ENCODE results near the gene IGFBP1. TPM values are rescaled to one million over a fixed set of nuclear protein-coding genes. Genes with fewer than 3 reads are reported as not detected.
"Not testable (repeated sequence)": the region's sequence is repeated elsewhere in the genome, so short reads cannot be mapped to it uniquely, and the experiment has no call there.

Gene IGFBP1
- 1 to 10 TPM in 1 of 10 donors, under 1 TPM in 7, not detected in 2; 0.20 to 2.8 (median 0.34) TPM for polyA plus RNA-seq (ENCODE audit: insufficient read length in 10 of 10)
- long read RNA-seq, donor 1 = 0 reads
- long read RNA-seq, donor 2 = 0 reads
- long read RNA-seq, donor 3 = 0 reads
- long read RNA-seq, donor 4 = 0 reads
- long read RNA-seq, donor 5 = 0 reads
- long read RNA-seq, donor 6 = 0 reads
- long read RNA-seq, donor 7 = 0 reads
- long read RNA-seq, donor 8 = 0 reads
- long read RNA-seq, donor 9 = 0 reads

DNA sequence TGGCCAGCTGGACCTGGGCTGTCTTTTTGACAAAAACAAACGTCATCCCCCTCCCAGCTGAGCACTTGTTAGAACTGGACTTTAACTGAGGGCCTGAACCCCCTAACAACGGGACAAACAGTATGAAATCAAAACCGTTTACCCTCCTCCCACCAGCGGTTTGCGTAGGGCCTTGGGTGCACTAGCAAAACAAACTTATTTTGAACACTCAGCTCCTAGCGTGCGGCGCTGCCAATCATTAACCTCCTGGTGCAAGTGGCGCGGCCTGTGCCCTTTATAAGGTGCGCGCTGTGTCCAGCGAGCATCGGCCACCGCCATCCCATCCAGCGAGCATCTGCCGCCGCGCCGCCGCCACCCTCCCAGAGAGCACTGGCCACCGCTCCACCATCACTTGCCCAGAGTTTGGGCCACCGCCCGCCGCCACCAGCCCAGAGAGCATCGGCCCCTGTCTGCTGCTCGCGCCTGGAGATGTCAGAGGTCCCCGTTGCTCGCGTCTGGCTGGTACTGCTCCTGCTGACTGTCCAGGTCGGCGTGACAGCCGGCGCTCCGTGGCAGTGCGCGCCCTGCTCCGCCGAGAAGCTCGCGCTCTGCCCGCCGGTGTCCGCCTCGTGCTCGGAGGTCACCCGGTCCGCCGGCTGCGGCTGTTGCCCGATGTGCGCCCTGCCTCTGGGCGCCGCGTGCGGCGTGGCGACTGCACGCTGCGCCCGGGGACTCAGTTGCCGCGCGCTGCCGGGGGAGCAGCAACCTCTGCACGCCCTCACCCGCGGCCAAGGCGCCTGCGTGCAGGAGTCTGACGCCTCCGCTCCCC, at the start of gene IGFBP1:
IGFBP1 (plus strand) TSS at position 304 of the 808 bp plus-strand sequence; CDS start at position 469, 165 bp downstream.
- DNase-seq = peak in 2 of 3 donors; percentile 15 to 70

DNA sequence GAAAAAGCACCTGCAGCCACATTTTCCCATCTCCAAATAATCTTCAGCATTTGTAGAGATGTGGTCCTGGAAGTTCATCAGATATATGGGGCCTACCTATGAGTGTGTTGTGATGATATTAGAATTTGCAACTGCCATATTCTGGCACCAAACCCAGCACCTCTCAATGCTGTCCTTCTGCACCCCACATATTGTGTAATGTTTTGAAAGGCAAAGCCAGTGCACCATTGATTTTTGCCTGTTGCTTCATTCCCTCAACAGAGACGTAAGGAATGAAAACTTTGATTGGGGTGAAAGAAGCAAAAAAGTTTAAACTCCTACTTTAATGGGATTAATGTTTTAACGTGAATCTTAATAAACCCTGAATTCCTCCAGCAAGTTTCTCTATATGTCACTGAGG, 49.4 kb upstream of the IGFBP1 start:
- DNase-seq = not testable (repeated sequence)

- not testable (repeated sequence) for DNase-seq
Measured at GRCh38 chr7:45841926-45842717, 46.2 kb upstream of the IGFBP1 start.

GRCh38 chr7:45846536-45846935, 41.8 kb upstream of the IGFBP1 start:
- not testable (repeated sequence) for DNase-seq

GRCh38 chr7:45848734-45849133, 39.6 kb upstream of the IGFBP1 start:
- not testable (repeated sequence) for DNase-seq

DNA sequence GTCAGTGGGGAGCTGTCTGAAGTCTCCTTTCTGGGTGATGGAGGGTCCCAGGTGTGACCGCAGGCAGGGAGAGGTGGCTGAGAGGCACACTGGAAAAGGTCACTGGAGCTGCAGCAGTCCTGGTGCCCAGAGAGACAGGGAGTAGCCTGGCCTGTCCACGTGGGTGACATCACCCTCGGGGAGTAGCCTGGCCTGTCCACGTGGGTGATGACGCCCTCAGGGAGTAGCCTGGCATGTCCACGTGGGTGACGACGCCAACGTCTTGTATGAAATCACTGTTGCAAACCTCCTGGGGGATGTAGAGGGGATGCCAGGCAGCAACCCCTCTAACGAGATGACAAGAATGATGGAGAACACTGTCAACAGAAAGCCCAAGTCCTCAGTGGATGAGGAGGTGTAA, 35.3 kb upstream of the IGFBP1 start:
- not testable (repeated sequence) for DNase-seq

GRCh38 chr7:45853491-45853890, 34.8 kb upstream of the IGFBP1 start:
- not testable (repeated sequence) for DNase-seq

DNA sequence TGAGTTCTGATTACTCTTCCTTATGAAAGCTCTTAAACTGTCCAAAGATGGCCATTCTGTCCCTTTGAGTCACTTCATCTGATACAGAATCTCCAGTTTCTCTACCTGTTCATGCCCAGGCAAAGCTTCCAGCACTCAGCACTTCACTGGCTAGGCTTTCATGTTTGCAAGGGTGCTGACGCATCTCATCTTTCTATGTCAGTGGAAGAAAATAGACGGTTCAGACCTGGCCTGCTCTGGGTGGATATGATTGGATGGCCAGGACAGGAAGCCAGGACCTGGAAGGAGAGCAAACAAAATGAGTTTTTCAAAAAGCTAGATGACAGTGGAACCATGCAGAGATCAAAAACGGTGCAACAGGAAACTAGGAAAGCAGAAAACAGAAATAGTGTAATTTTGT, 32.6 kb upstream of the IGFBP1 start:
- DNase-seq = not testable (repeated sequence)

DNA sequence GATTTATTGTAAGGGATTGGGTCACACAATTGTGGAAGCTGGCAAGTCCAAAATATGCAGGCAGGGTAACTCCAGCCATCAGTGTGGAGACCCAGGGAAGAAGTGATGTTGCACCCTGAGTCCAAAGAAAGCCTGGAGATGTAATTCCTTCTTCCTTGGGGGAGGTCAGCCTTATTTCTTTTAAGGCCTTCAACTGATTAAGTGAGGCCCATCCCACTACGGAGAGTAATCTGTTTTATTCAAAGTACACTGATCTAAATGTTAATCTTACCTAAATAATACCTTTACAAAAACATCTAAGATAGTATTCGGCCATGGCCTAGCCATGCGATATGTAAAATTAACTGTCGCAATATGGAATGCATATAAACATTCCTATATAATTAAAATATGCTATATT, 31.4 kb upstream of the IGFBP1 start:
- DNase-seq = not testable (repeated sequence)

- no peak for DNase-seq
Measured at GRCh38 chr7:45863715-45864114, 24.6 kb upstream of the IGFBP1 start.

DNA sequence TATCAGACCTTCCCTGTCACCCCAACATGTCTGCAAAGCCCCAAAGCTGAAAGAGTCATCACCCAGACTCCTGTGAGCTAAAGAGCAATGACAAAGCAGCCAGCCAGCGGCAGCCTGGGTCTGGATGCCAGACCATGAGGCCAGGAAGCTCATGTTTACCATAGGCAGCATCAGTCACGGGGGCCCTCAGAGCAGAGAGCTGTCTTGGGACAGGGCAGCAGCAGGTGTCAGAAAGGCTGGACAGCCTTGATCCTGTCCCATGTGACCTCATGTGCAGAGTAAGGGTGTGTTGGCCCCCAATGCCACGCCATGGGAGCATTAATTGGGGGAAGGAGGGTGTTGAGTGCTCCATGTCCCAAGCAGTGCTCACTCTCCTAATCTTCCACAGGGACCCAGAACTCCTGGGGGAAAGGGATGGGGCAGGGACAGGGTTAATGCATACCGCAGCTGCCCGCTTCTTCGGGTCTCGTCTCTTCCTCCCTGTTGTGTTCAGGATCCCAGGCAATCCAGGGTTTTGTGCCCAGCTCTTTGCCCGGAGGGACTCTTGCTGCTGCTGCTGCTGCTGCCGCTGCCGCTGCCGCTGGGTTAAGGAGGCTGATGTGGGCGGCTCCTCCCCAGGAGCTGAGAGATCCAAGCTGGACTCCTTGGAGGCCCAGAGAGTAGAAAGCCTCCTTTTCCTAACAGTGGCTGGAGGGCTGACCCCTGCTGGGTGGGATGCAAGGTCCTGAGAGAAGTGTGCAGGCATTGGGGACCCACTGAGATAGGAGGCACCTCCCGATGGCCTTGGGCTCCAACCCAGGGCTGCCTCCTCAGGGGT, 22.5 kb upstream of the IGFBP1 start:
- DNase-seq = no peak

DNA sequence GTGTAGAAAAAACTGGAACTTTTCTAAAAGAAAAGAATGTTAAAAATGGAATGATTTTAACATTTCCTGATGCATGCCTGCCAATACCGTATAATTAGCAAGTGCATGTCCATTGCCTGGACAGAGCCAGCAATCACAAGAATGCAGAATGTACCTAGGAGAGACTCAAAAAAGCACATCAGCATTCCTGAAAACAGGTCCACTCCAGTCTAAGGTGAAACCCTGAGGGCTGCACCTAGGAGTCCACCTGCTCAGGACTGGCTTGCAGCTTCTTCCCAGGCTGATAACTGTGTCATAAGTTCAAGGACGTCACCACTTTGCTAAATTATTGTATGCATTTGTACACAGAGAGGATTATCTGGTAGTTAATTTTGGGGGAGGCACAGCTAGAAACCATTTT, 20.8 kb upstream of the IGFBP1 start:
- no peak for DNase-seq

DNA sequence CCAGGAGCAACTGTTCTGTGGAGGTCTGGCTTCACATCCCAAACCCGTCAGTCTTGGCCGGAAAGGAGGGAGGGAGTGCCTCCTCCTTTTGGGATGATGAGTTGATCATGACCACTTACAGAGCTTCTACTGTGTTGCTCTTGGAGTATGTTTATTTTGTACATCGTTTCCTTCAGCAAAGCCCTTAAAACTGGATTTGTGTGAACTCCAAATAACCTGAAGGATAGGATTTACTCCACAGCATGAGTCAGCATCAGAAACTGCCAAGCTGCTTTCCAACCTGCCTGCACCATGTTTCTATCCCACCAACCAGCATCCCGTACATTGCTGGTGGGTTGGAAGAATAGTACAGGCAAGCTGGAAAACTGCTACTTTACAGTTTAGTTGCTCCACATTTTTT, 18.9 kb upstream of the IGFBP1 start:
- DNase-seq = no peak

DNA sequence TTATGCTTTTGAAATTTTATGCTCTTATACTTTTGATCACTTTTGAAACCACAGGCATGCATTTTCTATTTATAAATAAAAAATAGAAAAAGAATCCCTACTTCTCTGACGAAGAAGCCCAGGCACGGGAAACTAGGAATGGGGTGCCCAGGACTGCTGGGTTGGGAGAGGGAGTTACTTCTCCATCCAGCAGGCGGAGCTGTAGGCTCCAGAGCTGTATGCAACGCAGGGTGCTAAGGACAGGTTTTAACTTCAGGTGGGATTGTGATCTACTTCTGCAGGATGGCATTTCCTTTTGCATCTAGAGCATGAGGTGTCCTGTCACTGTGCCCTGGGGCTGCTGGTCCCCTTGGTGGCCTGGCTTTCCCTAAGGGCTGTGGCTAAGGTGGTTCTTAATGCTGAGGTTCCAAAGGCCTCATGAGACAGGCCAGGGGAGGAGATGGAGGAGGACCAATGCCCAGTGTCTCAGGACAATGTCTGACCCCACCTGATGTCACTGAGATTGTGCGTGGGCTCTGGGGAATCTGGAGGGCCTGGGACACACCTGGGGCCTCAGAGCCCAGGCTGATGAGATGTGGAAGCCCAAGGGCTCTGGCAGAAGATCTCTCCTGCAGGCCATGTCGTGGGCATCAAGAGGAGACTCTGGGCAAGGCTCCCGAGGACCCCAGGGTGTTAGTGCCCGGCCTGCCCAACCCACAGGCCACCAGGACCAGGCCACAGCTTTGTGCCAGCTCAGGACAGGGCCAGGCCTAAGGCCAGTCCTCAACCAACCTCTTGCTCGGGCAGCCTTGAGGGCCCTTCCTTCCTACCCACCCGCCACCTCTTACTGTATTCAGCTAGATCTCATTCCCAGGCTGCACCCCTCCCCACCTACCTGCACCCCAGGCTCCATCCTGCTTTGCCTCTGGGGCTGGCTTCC, 15.9 kb upstream of the IGFBP1 start:
- no peak for DNase-seq

GRCh38 chr7:45873035-45873354, 15.3 kb upstream of the IGFBP1 start, which contains the start of gene CCDC201:
CCDC201 (minus strand) TSS chr7:45873082; CDS start chr7:45873007, 75 bp downstream.
- DNase-seq = no peak

GRCh38 chr7:45873355-45873754, 14.9 kb upstream of the IGFBP1 start:
- no peak for DNase-seq

GRCh38 chr7:45874408-45875131, 13.7 kb upstream of the IGFBP1 start:
- DNase-seq = peak in 1 of 3 donors; percentile 73

- no peak for DNase-seq
Measured at GRCh38 chr7:45876519-45876918, 11.8 kb upstream of the IGFBP1 start.

DNA sequence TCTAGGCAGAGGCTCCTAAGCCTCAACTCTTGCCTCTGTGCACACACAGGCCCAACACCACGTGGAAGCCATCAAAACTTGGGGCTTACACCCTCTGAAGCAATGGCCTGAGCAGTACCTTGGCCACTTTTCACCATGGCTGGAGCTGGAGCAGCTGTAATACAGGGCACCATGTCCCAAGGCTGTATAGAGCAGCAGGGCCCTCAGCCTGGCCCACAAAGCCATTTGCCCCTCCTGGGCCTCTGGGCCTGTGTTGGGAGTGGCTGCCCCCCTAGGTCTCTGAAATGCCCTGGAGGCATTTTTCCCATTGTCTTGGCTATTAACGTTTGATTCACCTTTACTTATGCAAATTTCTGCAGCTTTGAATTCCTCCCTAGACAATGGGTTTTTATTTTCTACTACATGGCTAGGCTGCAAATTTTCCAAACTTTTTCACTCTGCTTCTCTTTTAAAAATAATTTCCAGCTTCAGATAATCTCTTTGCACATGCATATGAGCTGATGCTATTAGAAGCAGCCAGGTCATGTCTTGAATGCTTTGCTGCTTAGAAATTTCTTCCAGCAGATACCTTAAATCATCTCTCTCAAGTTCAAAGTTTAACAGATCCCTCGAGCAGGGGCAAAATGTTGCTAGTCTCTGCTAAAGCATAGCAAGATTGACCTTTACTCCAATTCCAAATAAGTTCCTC, 9.7 kb upstream of the IGFBP1 start:
- no peak for DNase-seq

Measured in muscle of back (tissue), 13 donors.